H1 (cell line): ENCODE data around the gene NAIF1. TPM values are rescaled to one million over a fixed set of nuclear protein-coding genes. Genes with fewer than 3 reads are reported as not detected.

Experiments used
- ATF3 ChIP-seq: IDR thresholded peaks from 2 replicates; pipeline ENCODE4 v1.6.1; 2011; ENCODE audit warnings: low read depth, mild to moderate bottlenecking, low read length; ENCODE audit not compliant: insufficient read depth
- CHD1 ChIP-seq: IDR thresholded peaks from 2 replicates; pipeline ENCODE4 v1.6.1; 2012; ENCODE audit warnings: low read depth, low read length, improper control_type of control experiment
- HDAC2 ChIP-seq, 2 experiments: fragments of 300-600 bp in 1 of 2; sonication (generic) in 1 of 2; IDR thresholded peaks; 2 replicates each; pipeline ENCODE4 v1.6.1; 2011 to 2012; ENCODE audit warnings: low read depth in 2 of 2, low read length in 2 of 2, mild to moderate bottlenecking in 2 of 2, moderate library complexity in 2 of 2, borderline replicate concordance in 1 of 2, inconsistent platforms in 1 of 2
- HDAC6 ChIP-seq: IDR thresholded peaks from one replicate; pipeline ENCODE4 v1.7.1; 2012; ENCODE audit warnings: low read depth, mild to moderate bottlenecking, inconsistent platforms, low read length, moderate library complexity
- KDM4A ChIP-seq: IDR thresholded peaks from one replicate; pipeline ENCODE4 v1.7.1; 2012; ENCODE audit warnings: low read depth, mild to moderate bottlenecking, moderate library complexity, low read length, inconsistent platforms; ENCODE audit not compliant: severe bottlenecking
- KDM5A ChIP-seq: fragments of 200-600 bp; IDR thresholded peaks from 2 replicates; pipeline ENCODE4 v1.7.1; 2012; ENCODE audit warnings: mild to moderate bottlenecking, low read length, inconsistent platforms, mixed read lengths
- POLR2A ChIP-seq, 2 experiments: IDR thresholded peaks; 1 replicate in 1 of 2; 2 replicates in 1 of 2; pipeline ENCODE4 v1.6.1; 2011; ENCODE audit warnings: low read depth in 2 of 2, low read length in 2 of 2, mild to moderate bottlenecking in 2 of 2; ENCODE audit errors: control extremely low read depth in 1 of 2
- POLR2AphosphoS5 ChIP-seq: IDR thresholded peaks from 2 replicates; pipeline ENCODE4 v1.6.1; 2011; ENCODE audit warnings: low read depth, low read length
- POU5F1 ChIP-seq: IDR thresholded peaks from 2 replicates; pipeline ENCODE4 v1.6.1; 2011; ENCODE audit warnings: low read depth, mild to moderate bottlenecking, low read length, moderate library complexity
- SAP30 ChIP-seq: fragments of 300-600 bp; sonication (generic); IDR thresholded peaks from 2 replicates; pipeline ENCODE4 v1.7.1; 2012; ENCODE audit warnings: low read length, moderate library complexity, mild to moderate bottlenecking, inconsistent platforms; ENCODE audit not compliant: insufficient read depth, insufficient replicate concordance
- SP4 ChIP-seq: IDR thresholded peaks from 2 replicates; pipeline ENCODE4 v1.6.1; 2012; ENCODE audit warnings: low read length, inconsistent platforms
- SRF ChIP-seq: IDR thresholded peaks from 2 replicates; pipeline ENCODE4 v1.6.1; 2011; ENCODE audit warnings: mild to moderate bottlenecking, low read depth, low read length, moderate library complexity
- YY1 ChIP-seq: IDR thresholded peaks from 2 replicates; pipeline ENCODE4 v1.6.1; 2011; ENCODE audit warnings: low read depth, mild to moderate bottlenecking, low read length
- ZNF274 ChIP-seq: IDR thresholded peaks from 2 replicates; pipeline ENCODE4 v1.7.0; 2012; ENCODE audit warnings: low read length, borderline replicate concordance; ENCODE audit errors: extremely low read depth
- polyA plus RNA-seq, 7 experiments: library from polyadenylated mRNA; depleted of rRNA in 3 of 7; stranded (reverse) in 5 of 7; unstranded in 2 of 7; fragments of >200 nt in 5 of 7; fragments of 200-250 nt in 2 of 7; gene quantifications; 1 replicate in 5 of 7; 2 replicates in 1 of 7; 4 replicates in 1 of 7; pipeline versions ENCODE4 v1.2.1 to v1.2.3, GENCODE V29; 2011 to 2013; ENCODE audit warnings: missing spikeins in 2 of 7, mixed read lengths in 2 of 7
- total RNA-seq: library from RNA; stranded (reverse); fragmentation: NEBNext Ultra II Directional; extraction: Animal tissue kit (Norgen Biotek cat#: 25700); gene quantifications from 2 replicates; pipeline ENCODE4 v1.2.1, GENCODE V29; 2021

Gene NAIF1
- total and polyA plus RNA-seq, 2 of the 8 experiments (the other 6 are each of a cell fraction or from before 2014, with no cell fraction given), result 8.7 to 9.0 TPM

- TF ChIP-seq SRF (no peak), POLR2A (IDR thresholded peaks at IDR 0.05; ENCODE audit: control extremely low read depth in 1 of 2, low read depth in 2 of 2, low read length in 2 of 2) (peak in 1 of 2 experiments; percentile 96; a peak in 2 of 3 replicates), POLR2AphosphoS5 (peak; percentile 99), SAP30 (peak; percentile 77), YY1 (peak; percentile 80), HDAC2 (IDR thresholded peaks at IDR 0.05; ENCODE audit: borderline replicate concordance in 1 of 2, low read depth in 2 of 2, low read length in 2 of 2) (peak; percentile 82 to 93; a peak in 3 of 4 replicates), POU5F1 (no peak), KDM5A (no peak), SP4 (peak; percentile 80), KDM4A (peak; percentile 25), HDAC6 (no peak), CHD1 (no peak), ZNF274 (no peak), ATF3 (no peak)
These were observed 31.4 kb upstream of the NAIF1 start (continued) for GRCh38 chr9:128098297-128099230.
